Lung microvascular endothelial cell (primary cell): ENCODE data around the gene ZNF664. TPM values are rescaled to one million over a fixed set of nuclear protein-coding genes. Genes with fewer than 3 reads are reported as not detected.

Source experiments
- DNase-seq, 2 donors: peaks; one replicate each; pipeline versions ENCODE4 v3.0.0 to v3.0.0-alpha.2; 2010; ENCODE audit warnings: low read depth in 2 of 2
- total RNA-seq: library from RNA; depleted of rRNA; stranded (reverse); fragments of >200 nt; gene quantifications from 2 replicates; pipeline ENCODE4 v1.2.1, GENCODE V29; 2014

ZNF664 gene
- total RNA-seq, 1 donor from 2014 or later, result 40.1 TPM

DNA sequence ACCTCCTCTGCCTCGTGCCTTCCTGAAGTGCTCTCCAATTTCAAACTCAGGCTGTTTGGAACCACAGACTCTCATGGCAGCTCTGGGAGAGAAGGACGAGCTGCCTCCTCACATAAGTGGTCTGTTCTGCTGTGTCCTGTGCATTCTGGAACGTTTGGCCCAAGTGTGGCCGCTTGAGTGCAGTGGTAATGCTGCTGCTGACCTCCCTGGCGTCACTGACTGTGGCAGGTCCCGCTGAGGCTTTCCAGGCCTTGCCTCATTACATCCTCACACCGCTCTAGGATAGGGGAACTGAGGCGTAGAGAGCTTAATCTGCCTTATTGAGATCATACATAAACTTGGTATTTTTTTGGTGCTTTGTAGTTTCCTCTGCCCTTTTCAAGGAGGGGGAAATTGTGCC is 14.6 kb upstream of the ZNF664 start:
- DNase-seq, result no peak

DNA sequence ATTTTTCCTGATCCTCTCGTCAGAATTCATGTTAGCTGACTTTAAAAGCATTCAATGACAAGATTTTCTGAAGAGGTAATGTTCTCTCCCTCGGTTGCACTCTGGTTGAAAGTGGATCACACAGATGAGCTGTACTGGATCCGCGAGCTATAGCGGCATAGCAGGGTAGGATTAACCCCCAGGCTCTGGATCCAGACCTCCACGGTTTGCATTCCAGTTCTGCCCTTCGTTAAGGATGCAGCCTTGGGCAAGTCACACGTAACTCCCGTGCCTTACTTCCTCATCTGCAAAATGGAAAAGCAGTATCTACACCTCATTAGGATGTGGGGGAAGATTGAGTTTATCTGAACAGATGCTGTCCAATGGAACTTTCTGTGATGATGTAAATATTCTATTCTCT is 14.1 kb upstream of the ZNF664 start:
- DNase-seq, result no peak

GRCh38 chr12:123960029-123960735 is 12.8 kb upstream of the ZNF664 start:
- DNase-seq, result no peak

DNA sequence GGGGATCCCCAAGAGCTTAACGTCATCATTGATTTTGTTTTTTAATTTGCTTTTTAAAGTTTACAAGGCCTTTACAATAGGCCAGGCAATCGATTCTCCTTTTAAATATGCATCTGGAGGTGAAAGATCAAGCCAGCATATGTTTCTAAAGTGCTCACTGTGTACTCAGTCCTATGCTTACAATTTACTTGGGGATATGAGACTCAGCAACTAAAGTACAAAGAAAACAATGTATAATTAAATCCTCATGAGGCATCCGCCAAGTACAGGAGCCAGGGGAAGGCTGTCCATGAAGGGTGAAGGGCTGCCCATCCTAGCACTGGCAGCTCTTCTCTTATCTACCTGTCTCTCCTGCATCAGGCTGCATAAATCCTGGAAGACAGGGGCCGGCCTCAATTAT is 12.2 kb upstream of the ZNF664 start:
- no peak for DNase-seq

- DNase-seq, result no peak
These were observed 11.2 kb upstream of the ZNF664 start for GRCh38 chr12:123961585-123962345.

DNA sequence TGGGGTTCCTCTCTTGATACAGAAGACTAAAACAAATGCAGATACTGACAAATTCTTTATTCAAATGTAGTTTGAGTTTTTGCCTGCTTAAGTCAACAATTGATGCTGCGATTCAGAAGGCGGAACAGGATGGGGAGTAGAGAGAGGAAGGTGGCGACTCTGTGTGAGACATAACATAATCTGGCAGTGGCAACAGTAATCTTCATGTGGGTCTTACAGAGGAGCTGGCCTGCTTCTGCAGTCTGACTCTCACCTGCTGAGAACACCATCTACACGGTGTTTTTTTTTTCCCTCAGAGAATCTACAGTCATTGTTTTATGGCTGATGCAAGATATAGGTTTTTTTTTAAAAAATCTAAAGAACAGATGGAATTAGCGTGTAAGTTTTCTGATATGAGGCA is 10.5 kb upstream of the ZNF664 start:
- DNase-seq, result no peak

- no peak for DNase-seq
These were observed 9.2 kb upstream of the ZNF664 start for GRCh38 chr12:123963821-123964220.

- no peak for DNase-seq
These were observed 7.6 kb upstream of the ZNF664 start for GRCh38 chr12:123965382-123965781.

DNA sequence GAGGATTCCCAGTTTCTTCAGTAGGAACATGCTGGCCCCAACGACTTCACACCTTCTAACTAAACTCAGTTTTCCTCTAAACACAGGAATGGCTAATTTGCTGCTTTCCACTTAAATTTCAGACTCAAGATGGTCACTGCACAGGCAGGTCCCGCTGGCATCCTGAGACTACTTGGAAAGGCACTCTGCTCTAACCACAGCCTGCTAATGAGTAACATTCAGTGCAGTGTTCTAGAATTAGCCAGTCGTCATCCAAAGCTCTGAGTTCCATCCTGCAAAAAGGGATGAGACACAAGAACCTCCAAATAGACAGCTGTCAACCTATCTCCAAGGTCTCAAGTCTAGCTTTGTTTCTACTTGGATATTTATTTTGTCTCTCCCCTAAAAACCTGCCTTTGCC is 6.4 kb upstream of the ZNF664 start:
- no peak for DNase-seq

- DNase-seq, result no peak
These were observed 5.9 kb upstream of the ZNF664 start for GRCh38 chr12:123967121-123967586.

DNA sequence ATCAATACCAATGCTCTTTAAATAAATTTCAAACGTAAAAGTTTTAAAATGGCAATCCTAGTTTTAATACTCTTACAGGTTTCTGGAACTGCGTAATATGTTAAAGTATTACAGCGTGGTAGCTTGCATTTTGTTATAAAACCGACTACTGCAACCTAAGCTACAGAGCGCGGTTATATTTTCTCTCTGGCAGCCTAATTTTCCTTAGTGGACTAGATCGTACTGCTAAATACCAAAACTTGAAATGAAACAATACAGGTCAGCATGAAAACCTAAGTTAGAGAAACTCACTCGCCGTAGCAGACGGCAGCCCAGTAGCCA is 1.6 kb upstream of the ZNF664 start:
- no peak for DNase-seq

GRCh38 chr12:123971770-123972456 is 1.1 kb upstream of the ZNF664 start:
- DNase-seq, result peak; percentile 57

GRCh38 chr12:123973552-123974341 is 732 bp downstream of the ZNF664 start:
- DNase-seq, result peak; percentile 31 to 42

DNA sequence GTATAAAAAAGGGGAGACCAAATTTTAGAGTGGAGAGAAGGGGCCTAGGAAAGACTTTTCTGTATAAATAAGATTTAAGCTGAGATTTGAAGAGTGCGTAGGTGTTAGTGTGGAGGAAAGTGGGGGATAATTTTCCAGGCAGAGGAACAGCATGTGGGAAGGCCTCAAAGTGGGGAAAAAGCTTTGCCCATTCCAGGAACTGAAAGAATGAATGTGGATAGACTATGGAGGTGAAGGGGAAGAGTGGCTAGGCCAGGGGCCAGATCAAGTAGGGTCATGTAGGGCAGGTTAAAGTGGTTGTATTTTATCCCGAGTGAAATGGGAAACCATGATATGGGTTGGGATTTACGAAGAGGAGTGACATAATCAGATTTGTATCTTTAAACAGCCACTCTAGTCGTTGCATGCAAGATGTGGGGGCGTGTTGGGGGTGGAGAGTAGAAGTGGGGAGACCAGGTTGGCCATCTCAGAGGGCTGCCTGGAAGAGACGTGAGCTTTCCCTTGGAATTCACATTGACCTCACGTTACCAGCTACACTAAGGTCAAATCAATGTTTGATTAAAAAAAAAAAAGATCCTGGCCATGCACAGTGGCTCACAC is 3.3 kb downstream of the ZNF664 start:
- no peak for DNase-seq

GRCh38 chr12:123979566-123979965 is 6.6 kb downstream of the ZNF664 start:
- DNase-seq, result no peak

DNA sequence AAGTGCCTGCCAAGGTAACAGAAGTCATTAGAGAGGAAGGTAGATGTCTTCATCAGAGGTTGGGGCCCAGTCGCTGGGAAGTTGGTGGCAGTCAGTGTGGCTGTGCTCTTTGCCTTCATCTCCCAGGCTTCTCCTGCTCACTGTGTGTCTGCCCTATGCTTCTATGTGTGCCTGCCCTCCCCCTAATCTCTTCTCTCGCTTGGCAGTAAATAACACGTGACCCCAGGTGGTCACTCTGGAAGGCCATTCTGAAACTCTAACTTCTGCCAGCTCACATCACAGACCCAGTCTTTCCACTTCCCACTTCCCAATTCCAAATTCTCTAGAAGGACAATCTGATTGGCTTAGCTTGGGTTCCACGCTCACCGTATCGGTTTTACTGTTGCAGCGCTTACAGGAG is 9.3 kb downstream of the ZNF664 start:
- no peak for DNase-seq

DNA sequence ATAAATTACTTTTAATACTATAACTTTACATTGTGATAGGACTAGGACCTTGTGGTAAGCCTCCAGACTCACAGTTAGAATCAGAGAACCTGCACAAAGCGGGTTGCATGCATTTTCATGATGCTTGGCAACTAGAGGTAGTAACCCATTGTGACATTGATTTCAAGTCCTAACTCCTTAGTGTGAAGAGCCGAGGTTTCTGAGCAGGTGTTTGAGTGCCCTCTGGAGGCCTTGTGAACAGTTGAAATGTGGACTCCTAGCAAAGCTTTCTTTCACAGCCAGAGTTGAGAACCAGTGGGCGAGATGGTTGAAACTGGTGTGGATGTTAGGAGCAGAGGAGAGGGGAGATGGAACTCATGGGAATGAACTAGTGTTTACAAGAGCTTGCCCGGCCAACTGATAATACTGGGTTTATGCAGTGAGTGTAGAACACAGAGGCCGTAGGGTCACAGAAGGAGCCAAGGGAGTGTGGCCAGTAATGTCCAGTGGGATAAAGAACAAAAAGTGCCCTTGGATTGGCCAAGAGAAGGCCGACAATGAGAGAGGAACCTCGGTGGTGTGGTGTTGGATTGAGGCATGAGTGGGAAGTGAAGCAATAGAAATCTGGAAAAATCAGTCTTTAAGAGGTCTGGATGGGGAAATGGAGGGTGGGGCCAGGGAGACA is 10.9 kb downstream of the ZNF664 start:
- peak; percentile 80 to 85 for DNase-seq

- no peak for DNase-seq
These were observed 11.9 kb downstream of the ZNF664 start for GRCh38 chr12:123984903-123985302.

GRCh38 chr12:123986374-123986965 is 13.5 kb downstream of the ZNF664 start:
- no peak for DNase-seq

GRCh38 chr12:123987022-123987421 is 14.0 kb downstream of the ZNF664 start:
- DNase-seq, result no peak
